Kidney epithelial cell (primary cell): ENCODE data around the gene PTRH2. TPM values are rescaled to one million over a fixed set of nuclear protein-coding genes. Genes with fewer than 3 reads are reported as not detected.

Experiments used
- DNase-seq: peaks from one replicate; pipeline ENCODE4 v3.0.0-alpha.2; 2010; ENCODE audit warnings: low read depth
- H3K27me3 ChIP-seq: 2 replicates; pipeline ENCODE4 v1.6.0; 2011; ENCODE audit warnings: low read length; ENCODE audit not compliant: control insufficient read depth, insufficient read depth
- H3K36me3 ChIP-seq: 2 replicates; pipeline ENCODE4 v1.5.1; 2011; ENCODE audit warnings: low read length; ENCODE audit not compliant: control insufficient read depth, insufficient read depth
- H3K4me3 ChIP-seq: 2 replicates; pipeline ENCODE4 v1.5.1; 2011; ENCODE audit warnings: low read depth, mild to moderate bottlenecking, control low read depth, low read length
- CTCF ChIP-seq: IDR thresholded peaks from 2 replicates; pipeline ENCODE4 v1.5.1; 2011; ENCODE audit warnings: mild to moderate bottlenecking, moderate library complexity, low read length, control low read depth, inconsistent platforms; ENCODE audit not compliant: insufficient read depth, poor library complexity, severe bottlenecking
- total RNA-seq: library from RNA; depleted of rRNA; stranded (reverse); fragments of >200 nt; gene quantifications from 2 replicates; pipeline ENCODE4 v1.2.3, GENCODE V29; 2015

PTRH2 gene
- total RNA-seq, 1 donor from 2014 or later: 40.5 TPM

DNA sequence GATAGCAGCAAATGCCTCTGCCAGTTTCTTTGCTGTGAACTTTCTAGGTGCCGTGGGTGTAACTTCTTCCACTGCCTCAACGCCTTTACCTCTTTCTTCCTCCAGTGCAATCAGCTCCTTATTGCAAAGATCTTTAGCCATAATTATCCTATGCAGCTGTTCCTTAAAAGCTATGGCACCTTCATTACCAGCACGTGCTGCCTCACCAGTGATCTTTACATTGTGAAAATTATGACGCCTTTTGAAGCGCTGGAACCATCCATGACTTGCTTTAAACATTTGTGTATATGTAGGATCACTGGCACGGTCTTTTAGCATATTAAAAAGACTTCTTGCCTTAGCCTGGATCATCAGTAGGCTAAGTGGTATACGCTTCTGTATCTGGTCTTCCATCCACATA is 8.0 kb downstream of the PTRH2 start:
- H3K36me3 ChIP-seq: no peaks in the 10 kb centered on the region

DNA sequence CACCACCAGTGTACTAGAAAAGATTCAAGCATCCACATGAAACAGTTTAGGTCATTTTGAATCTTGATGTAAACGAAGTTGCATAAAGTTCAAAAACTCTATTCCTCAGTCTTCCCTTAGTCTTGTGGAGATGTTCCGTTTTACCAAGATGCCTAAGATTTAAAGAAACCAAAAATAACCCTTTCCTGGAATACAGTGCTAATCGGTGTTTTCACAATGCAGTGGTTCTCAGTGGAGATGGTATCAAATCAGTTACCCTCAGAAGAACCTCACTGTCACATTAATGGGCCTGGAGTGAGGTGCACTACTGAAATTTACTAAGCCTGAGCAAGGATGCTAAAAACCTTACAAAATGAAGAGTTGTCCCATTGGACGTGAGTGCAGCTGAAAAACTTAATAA is 9.1 kb downstream of the PTRH2 start:
- DNase-seq: no peak
- no peaks in the 10 kb centered on the region for H3K27me3 ChIP-seq
- H3K36me3 ChIP-seq: peaks cover 4% of the 10 kb centered on the region
- H3K4me3 ChIP-seq: no peak overlapping the region
- TF ChIP-seq CTCF: no peak

More for the DNA sequence above, 8.0 kb downstream of the PTRH2 start:
- H3K4me3 ChIP-seq: no peak overlapping the region
- DNase-seq: no peak
- no peak for TF ChIP-seq CTCF
- no peaks in the 10 kb centered on the region for H3K27me3 ChIP-seq

- Histone ChIP-seq H3K27me3 (no peaks in the 10 kb centered on the region), H3K36me3 (peaks cover 4% of the 10 kb centered on the region)
Observed at GRCh38 chr17:59696682-59697277, 10.4 kb downstream of the PTRH2 start.

DNA sequence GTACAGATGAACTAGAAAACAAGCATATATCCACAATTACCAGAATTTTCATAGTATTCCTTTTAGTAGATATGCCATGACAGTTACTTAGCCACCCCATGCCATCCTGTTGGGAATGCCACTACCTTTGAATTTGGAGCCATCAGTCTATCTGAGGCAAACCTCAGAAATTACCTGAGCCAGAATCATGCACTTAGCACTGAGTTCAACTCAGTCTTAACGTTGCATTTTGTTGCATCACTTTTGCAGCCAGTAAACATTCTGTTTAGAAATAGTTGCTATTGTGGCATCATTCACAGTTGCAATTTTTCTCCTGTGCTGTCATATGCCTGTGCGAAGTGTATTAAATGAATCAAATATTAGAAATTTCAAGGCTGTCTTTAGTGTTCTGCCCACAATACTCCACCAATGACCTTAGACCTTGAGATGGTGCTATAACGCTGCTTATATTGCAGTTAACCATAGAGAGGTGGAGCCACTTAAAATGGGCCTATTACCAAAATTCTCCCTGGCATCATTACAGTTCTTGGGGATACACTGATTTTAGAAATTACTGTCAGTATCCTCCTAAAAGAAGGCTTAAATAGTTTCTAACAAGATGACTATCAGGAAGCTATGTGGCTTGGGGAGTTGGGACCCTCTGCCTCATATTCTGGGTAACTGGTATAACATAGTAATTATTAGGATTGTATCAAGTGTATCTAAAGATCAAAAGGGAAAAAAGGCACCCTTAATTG is 11.1 kb downstream of the PTRH2 start:
- H3K4me3 ChIP-seq: no peak overlapping the region
- H3K27me3 ChIP-seq: no peaks in the 10 kb centered on the region
- peaks cover 4% of the 10 kb centered on the region for H3K36me3 ChIP-seq
- no peak for DNase-seq
- no peak for TF ChIP-seq CTCF

More at GRCh38 chr17:59696682-59697277, 10.4 kb downstream of the PTRH2 start:
- no peak for TF ChIP-seq CTCF
- no peak for DNase-seq
- no peak overlapping the region for H3K4me3 ChIP-seq

- no peaks in the 10 kb centered on the region for H3K27me3 ChIP-seq
- peaks cover 4% of the 10 kb centered on the region for H3K36me3 ChIP-seq
- no peak for TF ChIP-seq CTCF
- DNase-seq: no peak
- H3K4me3 ChIP-seq: no peak overlapping the region
Observed at GRCh38 chr17:59694344-59694743, 12.9 kb downstream of the PTRH2 start.
